Nephron (organoid): ENCODE measurements around the gene EMSY.
"Not testable (repeated sequence)": the region's sequence is repeated elsewhere in the genome, so short reads cannot be mapped to it uniquely, and the experiment has no call there.

ENCODE experiments used
- H3K27ac Mint-ChIP-seq, 3 experiments: 2 replicates each; pipeline ENCODE4 v1.8.0; 2020; ENCODE audit warnings: mixed read lengths in 3 of 3, mild to moderate bottlenecking in 2 of 3, moderate library complexity in 1 of 3
- H3K27me3 Mint-ChIP-seq: 2 replicates; pipeline ENCODE4 v1.8.0; 2021; ENCODE audit warnings: low read depth, mild to moderate bottlenecking, moderate library complexity, mixed read lengths
- H3K36me3 Mint-ChIP-seq: 2 replicates; pipeline ENCODE4 v1.8.0; 2020; ENCODE audit warnings: low read depth, mixed read lengths
- H3K4me1 Mint-ChIP-seq: 2 replicates; pipeline ENCODE4 v1.8.0; 2020; ENCODE audit warnings: mixed read lengths
- H3K4me3 Mint-ChIP-seq, 3 experiments: 2 replicates each; pipeline ENCODE4 v1.8.0; 2020; ENCODE audit warnings: mild to moderate bottlenecking in 3 of 3, mixed read lengths in 3 of 3, moderate library complexity in 2 of 3
- H3K9me3 Mint-ChIP-seq: 2 replicates; pipeline ENCODE4 v1.8.0; 2020; ENCODE audit warnings: mixed read lengths
- CTCF ChIP-seq, 3 experiments: fragments of 200-600 bp; sonication (generic); IDR thresholded peaks; one replicate each; pipeline ENCODE4 v1.5.0; 2021; ENCODE audit warnings: antibody characterized with exemption in 3 of 3; ENCODE audit not compliant: unreplicated experiment in 3 of 3

Gene EMSY

GRCh38 chr11:76591416-76591815 lies 146.6 kb downstream of the EMSY start:
- no peaks in the 10 kb centered on the region for H3K9me3 Mint-ChIP-seq
- H3K27me3 Mint-ChIP-seq = peaks cover 4% of the 10 kb centered on the region
- H3K4me3 Mint-ChIP-seq = no peak overlapping the region
- H3K27ac Mint-ChIP-seq = no peak overlapping the region
- no peaks in the 10 kb centered on the region for H3K36me3 Mint-ChIP-seq
- no peak for TF ChIP-seq CTCF (IDR thresholded peaks at IDR 0.05; ENCODE audit: unreplicated experiment in 3 of 3)
- no peaks in the 10 kb centered on the region for H3K4me1 Mint-ChIP-seq

DNA sequence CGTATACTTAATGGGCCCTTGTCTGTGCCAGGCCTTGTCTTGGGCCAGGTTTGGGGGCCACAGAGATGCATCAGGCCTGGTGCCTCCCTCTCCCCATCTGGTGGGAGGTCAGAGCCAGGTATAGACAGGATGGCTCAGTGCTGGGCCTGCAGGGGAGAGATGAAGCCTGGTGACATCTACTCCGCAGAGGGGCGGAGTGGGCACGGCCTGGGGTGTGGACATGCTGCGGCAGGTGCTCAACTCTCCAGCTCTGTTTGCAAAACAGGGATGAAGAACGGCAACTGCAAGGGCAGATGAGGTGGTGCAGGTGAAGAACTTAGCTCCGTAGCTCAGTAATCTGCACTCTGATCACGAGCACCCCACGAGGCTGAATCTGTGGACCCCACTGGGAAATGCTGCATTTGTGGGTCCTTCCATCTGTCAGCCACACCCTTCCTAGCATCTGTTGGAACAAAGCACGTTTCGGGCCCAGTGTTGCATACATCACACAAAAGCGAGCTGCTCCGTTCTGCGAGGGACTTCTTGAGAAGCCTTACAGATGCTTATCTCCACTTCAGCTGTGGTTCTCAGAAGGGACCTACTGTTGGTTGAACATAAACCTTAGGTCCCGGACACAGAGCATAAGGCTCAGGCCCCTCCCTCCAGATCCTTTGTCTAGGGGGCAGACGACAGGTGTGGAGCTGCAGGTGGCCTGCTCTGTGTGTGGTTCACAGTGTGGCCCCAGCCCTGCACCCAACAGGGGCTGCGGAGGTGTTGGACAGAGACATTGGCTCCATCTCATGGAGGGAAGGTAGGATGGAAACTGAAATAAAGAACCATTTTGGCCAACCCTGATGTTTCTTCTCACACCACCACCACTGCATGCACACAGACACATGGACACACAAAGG lies 147.5 kb downstream of the EMSY start:
- peaks cover 5% of the 10 kb centered on the region for H3K27me3 Mint-ChIP-seq
- H3K9me3 Mint-ChIP-seq = no peaks in the 10 kb centered on the region
- no peak overlapping the region for H3K27ac Mint-ChIP-seq
- no peak for TF ChIP-seq CTCF (IDR thresholded peaks at IDR 0.05; ENCODE audit: unreplicated experiment in 3 of 3)
- H3K36me3 Mint-ChIP-seq = no peaks in the 10 kb centered on the region
- H3K4me3 Mint-ChIP-seq = no peak overlapping the region
- no peaks in the 10 kb centered on the region for H3K4me1 Mint-ChIP-seq

DNA sequence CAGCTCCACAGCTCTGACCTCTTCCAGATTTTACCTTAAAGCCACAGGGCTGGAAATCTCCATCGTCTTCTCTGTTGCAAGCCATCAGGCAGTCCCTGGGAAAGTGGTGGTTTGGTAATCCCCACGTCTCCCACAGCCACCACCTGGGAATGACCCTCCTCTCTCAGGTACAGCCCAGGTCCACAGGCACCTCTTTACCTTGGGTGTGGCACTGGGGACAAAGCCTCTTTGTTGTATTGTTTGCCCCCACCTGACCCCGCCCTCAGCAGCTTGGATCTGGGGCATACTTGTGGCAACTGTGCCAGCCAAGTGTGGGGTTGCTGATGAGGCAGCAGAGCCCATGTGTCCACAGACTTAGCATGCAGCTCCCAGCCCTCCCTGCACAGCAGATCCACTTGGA lies 148.1 kb downstream of the EMSY start:
- Mint-ChIP-seq H3K9me3 (no peaks in the 10 kb centered on the region), H3K27ac (no peak overlapping the region), H3K4me3 (no peak overlapping the region), H3K27me3 (peaks cover 8% of the 10 kb centered on the region), H3K36me3 (no peaks in the 10 kb centered on the region), H3K4me1 (no peaks in the 10 kb centered on the region)
- TF ChIP-seq CTCF (IDR thresholded peaks at IDR 0.05; ENCODE audit: unreplicated experiment in 3 of 3) = no peak

GRCh38 chr11:76595091-76595490 lies 150.3 kb downstream of the EMSY start:
- peaks cover 12% of the 10 kb centered on the region for H3K27me3 Mint-ChIP-seq
- H3K27ac Mint-ChIP-seq, H3K4me3 Mint-ChIP-seq: not testable (repeated sequence)

DNA sequence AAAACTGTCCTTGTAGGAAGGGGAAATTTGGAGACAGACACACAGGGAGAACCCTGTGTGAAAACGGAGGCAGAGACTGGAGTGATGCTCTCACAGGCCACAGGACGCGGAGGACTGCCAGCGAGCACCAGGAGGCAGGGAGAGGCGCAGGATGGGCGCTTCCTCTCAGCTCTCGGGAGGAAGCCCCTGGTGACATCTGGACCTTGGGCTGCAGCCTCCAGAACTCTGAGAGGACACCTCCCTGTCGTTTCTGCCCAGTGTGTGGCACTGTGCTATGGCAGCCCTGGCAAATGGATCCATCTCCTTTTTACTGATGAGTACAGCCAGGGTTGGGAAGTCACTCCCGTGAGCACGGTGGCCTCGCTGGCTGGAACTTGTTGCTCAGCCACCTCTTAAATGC lies 151.8 kb downstream of the EMSY start:
- no peak overlapping the region for H3K27ac Mint-ChIP-seq
- H3K4me1 Mint-ChIP-seq = peaks cover 4% of the 10 kb centered on the region
- H3K9me3 Mint-ChIP-seq = no peaks in the 10 kb centered on the region
- H3K4me3 Mint-ChIP-seq = no peak overlapping the region
- H3K27me3 Mint-ChIP-seq = peaks cover 12% of the 10 kb centered on the region
- no peak for TF ChIP-seq CTCF (IDR thresholded peaks at IDR 0.05; ENCODE audit: unreplicated experiment in 3 of 3)
- H3K36me3 Mint-ChIP-seq = no peaks in the 10 kb centered on the region

More at GRCh38 chr11:76595091-76595490, 150.3 kb downstream of the EMSY start:
- not testable (repeated sequence) for H3K4me1 Mint-ChIP-seq, H3K36me3 Mint-ChIP-seq, H3K9me3 Mint-ChIP-seq

DNA sequence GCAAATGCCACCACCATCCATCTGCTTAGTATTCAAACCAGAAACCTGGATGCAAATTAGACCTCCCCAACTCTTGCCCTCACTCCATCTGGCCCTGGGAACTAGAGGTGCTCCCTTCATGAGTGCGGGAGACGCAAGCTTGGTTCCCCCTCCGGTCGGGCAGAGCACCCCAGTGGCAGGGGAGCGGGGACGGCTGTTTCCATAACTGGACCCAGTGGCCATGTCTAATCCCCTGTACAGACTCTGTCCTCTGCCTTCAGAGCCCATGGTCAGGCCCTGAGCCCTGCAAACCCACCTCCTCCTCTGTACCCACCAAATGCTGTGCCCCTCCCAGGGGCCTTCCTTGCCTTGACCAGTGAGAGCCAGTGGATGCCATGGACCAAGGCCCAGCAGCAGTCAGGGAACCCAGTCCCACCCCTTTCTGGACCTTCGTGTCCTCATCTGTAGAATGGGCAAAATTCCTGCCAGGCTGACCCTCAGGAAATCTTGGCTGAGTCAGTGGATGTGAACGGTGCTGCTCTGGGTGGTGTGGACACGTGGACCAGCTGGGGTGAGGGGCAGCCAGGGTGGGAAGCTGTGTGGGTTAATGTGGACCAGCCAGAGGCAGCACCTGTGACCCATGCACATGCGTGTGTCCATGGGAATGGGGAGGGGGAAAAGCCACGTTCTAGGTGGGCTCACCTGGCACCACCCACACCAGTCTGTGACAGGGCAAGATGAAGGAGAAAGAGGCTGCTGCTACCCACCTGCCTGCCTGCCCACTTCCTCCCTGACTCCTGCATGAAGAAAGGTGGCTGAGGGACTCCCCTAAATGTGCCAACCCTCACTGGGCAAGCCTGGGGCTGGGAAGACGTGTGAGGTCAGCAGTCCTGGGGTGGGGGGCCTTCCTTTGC lies 153.0 kb downstream of the EMSY start:
- H3K36me3 Mint-ChIP-seq = no peaks in the 10 kb centered on the region
- peaks cover 9% of the 10 kb centered on the region for H3K4me1 Mint-ChIP-seq
- no peak for TF ChIP-seq CTCF (IDR thresholded peaks at IDR 0.05; ENCODE audit: unreplicated experiment in 3 of 3)
- no peak overlapping the region for H3K27ac Mint-ChIP-seq
- H3K9me3 Mint-ChIP-seq = no peaks in the 10 kb centered on the region
- H3K4me3 Mint-ChIP-seq = no peak overlapping the region
- peaks cover 11% of the 10 kb centered on the region for H3K27me3 Mint-ChIP-seq
